ENCODE measurements around the gene TCERG1. TPM values are rescaled to one million over a fixed set of nuclear protein-coding genes. Genes with fewer than 3 reads are reported as not detected.

Gene TCERG1
- total RNA-seq, 2 donors from 2014 or later, result 108 to 144 TPM

DNA sequence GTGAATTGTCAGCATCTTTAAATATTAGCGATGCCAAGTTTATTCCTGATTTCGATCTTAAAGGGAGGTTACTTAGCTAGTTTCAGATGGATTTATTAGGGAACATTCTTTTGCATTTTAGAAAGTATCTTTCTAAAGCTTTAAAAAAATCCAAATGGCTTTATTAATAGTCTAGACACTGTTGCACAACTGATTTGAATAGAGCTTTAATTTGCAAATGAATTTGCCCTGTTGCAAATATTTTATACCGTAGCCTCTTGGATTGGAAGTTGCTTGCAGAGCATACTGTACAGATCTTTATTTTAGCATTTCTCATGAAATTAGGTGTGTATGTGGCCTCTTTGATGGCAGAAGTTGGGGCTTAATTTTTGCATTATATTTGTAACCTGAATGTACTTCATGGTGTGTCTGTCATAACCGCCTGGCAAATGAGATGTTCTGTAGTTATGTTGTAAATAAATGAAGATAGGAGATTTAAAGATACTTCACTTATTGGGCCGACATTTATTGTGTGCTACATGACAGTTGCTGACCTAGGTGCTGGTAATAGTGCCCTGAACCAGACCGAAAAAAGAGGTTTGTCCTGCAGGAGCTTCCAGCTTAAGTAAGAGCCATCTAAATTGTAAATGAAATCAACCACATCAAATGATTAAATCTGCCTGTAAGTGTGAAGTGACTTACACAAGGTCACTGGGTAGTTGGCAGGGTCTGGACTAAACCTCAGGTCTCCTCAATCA, 1.8 kb downstream of the TCERG1 start:
- H3K9ac ChIP-seq (ENCODE audit: extremely low read depth, low read length, poor library complexity, severe bottlenecking), result peak overlapping the region; percentile 99
- TF ChIP-seq, protein P1, sequence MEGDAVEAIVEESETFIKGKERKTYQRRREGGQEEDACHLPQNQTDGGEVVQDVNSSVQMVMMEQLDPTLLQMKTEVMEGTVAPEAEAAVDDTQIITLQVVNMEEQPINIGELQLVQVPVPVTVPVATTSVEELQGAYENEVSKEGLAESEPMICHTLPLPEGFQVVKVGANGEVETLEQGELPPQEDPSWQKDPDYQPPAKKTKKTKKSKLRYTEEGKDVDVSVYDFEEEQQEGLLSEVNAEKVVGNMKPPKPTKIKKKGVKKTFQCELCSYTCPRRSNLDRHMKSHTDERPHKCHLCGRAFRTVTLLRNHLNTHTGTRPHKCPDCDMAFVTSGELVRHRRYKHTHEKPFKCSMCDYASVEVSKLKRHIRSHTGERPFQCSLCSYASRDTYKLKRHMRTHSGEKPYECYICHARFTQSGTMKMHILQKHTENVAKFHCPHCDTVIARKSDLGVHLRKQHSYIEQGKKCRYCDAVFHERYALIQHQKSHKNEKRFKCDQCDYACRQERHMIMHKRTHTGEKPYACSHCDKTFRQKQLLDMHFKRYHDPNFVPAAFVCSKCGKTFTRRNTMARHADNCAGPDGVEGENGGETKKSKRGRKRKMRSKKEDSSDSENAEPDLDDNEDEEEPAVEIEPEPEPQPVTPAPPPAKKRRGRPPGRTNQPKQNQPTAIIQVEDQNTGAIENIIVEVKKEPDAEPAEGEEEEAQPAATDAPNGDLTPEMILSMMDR (conservative IDR thresholded peaks at IDR 0.05), result no peak
- no peak overlapping the region for H3K27ac ChIP-seq (ENCODE audit: low read depth, low read length)
- no peaks in the 10 kb centered on the region for H3K9me3 Mint-ChIP-seq
- 76 to 81% methylated on average over 4 to 6 of the region's 6 CpGs for WGBS, 2 experiments (ENCODE audit: insufficient coverage in 1 of 2, insufficient read length in 1 of 2)
- H3K36me3 Mint-ChIP-seq (ENCODE audit: low read depth), result peaks cover 2% of the 10 kb centered on the region
- H3K4me1 ChIP-seq (ENCODE audit: control insufficient read depth, insufficient read depth, low read length), result peaks cover 2% of the 10 kb centered on the region
- no peaks in the 10 kb centered on the region for H3K36me3 ChIP-seq (ENCODE audit: control insufficient read depth, insufficient read depth, low read length)
- DNase-seq, result no peak
- H3K27me3 Mint-ChIP-seq (ENCODE audit: insufficient read depth), result peaks cover 1% of the 10 kb centered on the region
- peaks cover 30% of the 10 kb centered on the region for H3K4me1 Mint-ChIP-seq
- peak overlapping the region; percentile 4 for H3K27ac Mint-ChIP-seq
- peak overlapping the region; percentile 88 for H3K4me3 ChIP-seq (ENCODE audit: low read length)
- no peaks in the 10 kb centered on the region for H3K9me3 ChIP-seq (ENCODE audit: control insufficient read depth, low read length)
- peak overlapping the region; percentile 99 for H3K4me3 Mint-ChIP-seq
- H3K27me3 ChIP-seq (ENCODE audit: control insufficient read depth, insufficient read depth, low read length, poor library complexity, severe bottlenecking), result no peaks in the 10 kb centered on the region

DNA sequence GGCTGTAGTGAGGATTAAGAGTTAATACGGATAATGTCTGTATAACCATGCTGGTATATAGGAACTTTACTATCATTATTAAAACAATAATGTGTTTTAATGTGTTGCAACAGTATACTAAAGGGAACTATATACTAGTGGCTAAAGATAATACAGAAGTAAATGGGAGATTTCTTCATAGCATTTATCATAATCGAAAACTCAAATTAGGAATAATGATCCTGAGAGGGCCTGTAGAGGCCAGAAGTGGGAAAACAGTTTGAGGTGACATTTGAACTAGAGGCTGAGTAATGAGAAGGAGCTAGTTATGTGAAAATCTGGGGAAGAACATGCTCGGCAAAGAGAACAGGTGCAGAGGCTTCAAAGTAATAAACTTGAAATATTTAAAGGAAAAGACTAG, 2.9 kb downstream of the TCERG1 start:
- Mint-ChIP-seq H3K4me3 (no peak overlapping the region), H3K9me3 (no peaks in the 10 kb centered on the region), H3K36me3 (ENCODE audit: low read depth) (peaks cover 6% of the 10 kb centered on the region), H3K27ac (no peak overlapping the region), H3K4me1 (peaks cover 30% of the 10 kb centered on the region), H3K27me3 (ENCODE audit: insufficient read depth) (peaks cover 1% of the 10 kb centered on the region)
- Histone ChIP-seq H3K4me3 (ENCODE audit: low read length) (peak overlapping the region; percentile 88), H3K27me3 (ENCODE audit: control insufficient read depth, insufficient read depth, low read length, poor library complexity, severe bottlenecking) (no peaks in the 10 kb centered on the region), H3K4me1 (ENCODE audit: control insufficient read depth, insufficient read depth, low read length) (peaks cover 2% of the 10 kb centered on the region), H3K9ac (ENCODE audit: extremely low read depth, low read length, poor library complexity, severe bottlenecking) (no peak overlapping the region), H3K36me3 (ENCODE audit: control insufficient read depth, insufficient read depth, low read length) (peaks cover 10% of the 10 kb centered on the region), H3K27ac (ENCODE audit: low read depth, low read length) (no peak overlapping the region), H3K9me3 (ENCODE audit: control insufficient read depth, low read length) (no peaks in the 10 kb centered on the region)
- TF ChIP-seq, protein P1 (conservative IDR thresholded peaks at IDR 0.05), result no peak
- WGBS, 2 experiments (ENCODE audit: insufficient coverage in 1 of 2, insufficient read length in 1 of 2), result 87 to 93% methylated on average over 2 to 3 of the region's 3 CpGs
- no peak for DNase-seq

DNA sequence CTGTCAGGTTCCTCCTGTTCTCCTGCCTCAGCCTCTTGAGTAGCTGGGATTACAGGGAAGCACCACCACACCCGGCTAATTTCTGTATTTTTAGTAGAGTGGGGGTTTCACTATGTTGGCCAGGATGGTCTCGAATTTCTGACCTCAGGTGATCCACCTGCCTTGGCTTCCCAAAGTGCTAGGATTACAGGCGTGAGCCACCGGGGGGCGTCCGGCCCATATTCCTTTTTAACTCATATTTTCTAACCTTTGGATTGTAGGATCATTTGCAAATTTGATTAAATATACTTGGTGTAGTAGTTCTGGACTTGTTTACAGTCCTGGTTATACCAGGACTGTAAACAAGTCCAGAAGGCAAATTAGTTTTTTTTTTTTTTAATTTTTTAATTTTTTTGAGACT, 4.3 kb downstream of the TCERG1 start:
- Histone ChIP-seq H3K4me1 (ENCODE audit: control insufficient read depth, insufficient read depth, low read length) (peaks cover 2% of the 10 kb centered on the region), H3K27ac (ENCODE audit: low read depth, low read length) (no peak overlapping the region), H3K27me3 (ENCODE audit: control insufficient read depth, insufficient read depth, low read length, poor library complexity, severe bottlenecking) (no peaks in the 10 kb centered on the region), H3K4me3 (ENCODE audit: low read length) (no peak overlapping the region), H3K9ac (ENCODE audit: extremely low read depth, low read length, poor library complexity, severe bottlenecking) (no peak overlapping the region), H3K9me3 (ENCODE audit: control insufficient read depth, low read length) (no peaks in the 10 kb centered on the region), H3K36me3 (ENCODE audit: control insufficient read depth, insufficient read depth, low read length) (peaks cover 24% of the 10 kb centered on the region)
- no peaks in the 10 kb centered on the region for H3K9me3 Mint-ChIP-seq
- 88 to 100% methylated on average over 1 to 6 of the region's 6 CpGs for WGBS, 2 experiments (ENCODE audit: insufficient coverage in 1 of 2, insufficient read length in 1 of 2)
- no peak overlapping the region for H3K4me3 Mint-ChIP-seq
- no peak overlapping the region for H3K27ac Mint-ChIP-seq
- TF ChIP-seq, protein P1 (conservative IDR thresholded peaks at IDR 0.05), result peak; percentile 74
- H3K4me1 Mint-ChIP-seq, result peaks cover 30% of the 10 kb centered on the region
- H3K27me3 Mint-ChIP-seq (ENCODE audit: insufficient read depth), result no peaks in the 10 kb centered on the region
- peaks cover 9% of the 10 kb centered on the region for H3K36me3 Mint-ChIP-seq (ENCODE audit: low read depth)
- DNase-seq, result no peak
